Adrenal gland (tissue), 19 donors: ENCODE data around the gene FGD3. TPM values are rescaled to one million over a fixed set of nuclear protein-coding genes. Genes with fewer than 3 reads are reported as not detected.
"Not testable (repeated sequence)": the region's sequence is repeated elsewhere in the genome, so short reads cannot be mapped to it uniquely, and the experiment has no call there.

ENCODE experiments used
- DNase-seq, 7 donors: peaks; one replicate each; pipeline ENCODE4 v3.0.0-alpha.2; 2019 to 2020
- H3K27ac ChIP-seq, 5 donors: fragments of 200-600 bp; sonication (generic) in 4 of 5; 1 replicate in 3 of 5; 2 replicates in 2 of 5; pipeline versions ENCODE4 v1.5.1 to v1.8.0; 2016 to 2020; ENCODE audit warnings: mild to moderate bottlenecking in 1 of 5
- H3K27me3 ChIP-seq: fragments of 200-600 bp; 2 replicates; pipeline ENCODE4 v1.8.0; 2021
- H3K36me3 ChIP-seq, 2 donors: fragments of 200-600 bp; replicated peaks in 1 of 2; 1 replicate in 1 of 2; 2 replicates in 1 of 2; pipeline versions ENCODE4 v1.5.1 to v1.8.0; 2018 to 2022
- H3K4me1 ChIP-seq, 2 donors: fragments of 200-600 bp; replicated peaks in 1 of 2; 1 replicate in 1 of 2; 2 replicates in 1 of 2; pipeline versions ENCODE4 v1.5.1 to v1.8.0; 2018 to 2021
- H3K4me3 ChIP-seq, 4 donors: fragments of 200-600 bp; sonication (generic) in 3 of 4; one replicate each; pipeline ENCODE4 v1.5.1; 2016 to 2018
- H3K9me3 ChIP-seq, 3 donors: fragments of 200-600 bp; sonication (generic) in 1 of 3; replicated peaks in 1 of 3; 1 replicate in 2 of 3; 2 replicates in 1 of 3; pipeline versions ENCODE4 v1.5.1 to v1.8.0; 2016 to 2021
- POLR2A ChIP-seq, 2 donors: fragments of 450-650 bp; IDR thresholded peaks; one replicate each; pipeline ENCODE4 v1.6.1; 2017; ENCODE audit warnings: antibody characterized with exemption in 2 of 2, mild to moderate bottlenecking in 2 of 2, moderate library complexity in 1 of 2
- WGBS, 4 donors: extraction: QIAGEN DNeasy Blood & Tissue Kit in 2 of 4; methylation state at CpG; one replicate each; pipeline versions ENCODE4 v1.1.5 to v1.1.7; 2013 to 2017; 5-methylcytosine and 5-hydroxymethylcytosine counted together
- intact Hi-C, 2 donors: fragments of 100-400 bp; cut with DNase I; formaldehyde crosslinking; loops; one replicate each; pipeline versions ENCODE4 v1.14.1 to v1.15.0; 2022 to 2023
- long read RNA-seq, 10 donors: library from polyadenylated mRNA in 3 of 10; unstranded in 2 of 10; stranded (forward) in 1 of 10; transcript quantifications; one replicate each; pipeline ENCODE4 v2.0.0 and lab custom pipeline, GENCODE V29; 2021 to 2026
- polyA plus RNA-seq, 3 donors: library from polyadenylated mRNA; stranded (reverse); fragments of 200-250 nt in 2 of 3; fragments of 350-450 nt in 1 of 3; fragmentation: Illumina TruSeq in 1 of 3; extraction: RNeasy Lipid Tissue Mini Kit (QIAGEN cat#74804) in 1 of 3; gene quantifications; one replicate each; pipeline ENCODE4 v1.2.3, GENCODE V29; 2013 to 2014
- total RNA-seq, 9 donors: library from RNA; depleted of rRNA in 4 of 9; stranded (reverse); fragments of >200 nt in 4 of 9; fragments of 120-200 nt in 1 of 9; fragmentation: NEBNext Ultra II Directional in 1 of 9; extraction: Animal tissue kit (Norgen Biotek cat#: 25700) in 1 of 9; gene quantifications; one replicate each; pipeline versions ENCODE4 v1.1.0 to v1.2.4, GENCODE V29; 2013 to 2023
- TF ChIP-seq, protein P1 (sequence below), 6 experiments: fragments of 450-650 bp in 4 of 6; fragments of 200-600 bp in 2 of 6; sonication (generic) in 1 of 6; IDR thresholded peaks; 1 replicate in 5 of 6; 2 replicates in 1 of 6; pipeline versions ENCODE4 v1.5.1 to v1.8.0; 2016 to 2021; ENCODE audit warnings: antibody characterized with exemption in 6 of 6, mild to moderate bottlenecking in 2 of 6, moderate library complexity in 1 of 6
- donor health status: healthy with polysubstance abuse.
- donor health status: Bipolar disorder and iron deficiency.
- donor health status: DM: yes; HTN: yes; CAD: no.
- donor health status: DM: no; HTN: no; CAD: no.
- donor health status: DM: no; HTN: no; CAD: no.
- donor health status: DM: yes; HTN: yes; CAD: no.

The FGD3 gene, protein sequence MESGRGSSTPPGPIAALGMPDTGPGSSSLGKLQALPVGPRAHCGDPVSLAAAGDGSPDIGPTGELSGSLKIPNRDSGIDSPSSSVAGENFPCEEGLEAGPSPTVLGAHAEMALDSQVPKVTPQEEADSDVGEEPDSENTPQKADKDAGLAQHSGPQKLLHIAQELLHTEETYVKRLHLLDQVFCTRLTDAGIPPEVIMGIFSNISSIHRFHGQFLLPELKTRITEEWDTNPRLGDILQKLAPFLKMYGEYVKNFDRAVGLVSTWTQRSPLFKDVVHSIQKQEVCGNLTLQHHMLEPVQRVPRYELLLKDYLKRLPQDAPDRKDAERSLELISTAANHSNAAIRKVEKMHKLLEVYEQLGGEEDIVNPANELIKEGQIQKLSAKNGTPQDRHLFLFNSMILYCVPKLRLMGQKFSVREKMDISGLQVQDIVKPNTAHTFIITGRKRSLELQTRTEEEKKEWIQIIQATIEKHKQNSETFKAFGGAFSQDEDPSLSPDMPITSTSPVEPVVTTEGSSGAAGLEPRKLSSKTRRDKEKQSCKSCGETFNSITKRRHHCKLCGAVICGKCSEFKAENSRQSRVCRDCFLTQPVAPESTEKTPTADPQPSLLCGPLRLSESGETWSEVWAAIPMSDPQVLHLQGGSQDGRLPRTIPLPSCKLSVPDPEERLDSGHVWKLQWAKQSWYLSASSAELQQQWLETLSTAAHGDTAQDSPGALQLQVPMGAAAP
- total RNA-seq: 1 to 10 TPM in 8 of 9 donors, under 1 TPM in 1; 0.89 to 7.6 (median 6.7) TPM
- 1 to 10 TPM in 2 of 3 donors, under 1 TPM in 1; 0.92 to 5.6 (median 3.7) TPM for polyA plus RNA-seq
- long read RNA-seq, donor 1: 0 reads
- long read RNA-seq, donor 2: 0 reads
- long read RNA-seq, donor 3: 0 reads
- long read RNA-seq, donor 4, partial matches to known transcripts: 2 of 4 reads
- long read RNA-seq, donor 4, other reads (novel, unspliced or antisense): 0 of 4 reads
- long read RNA-seq, donor 5, partial matches to known transcripts: 4 of 7 reads
- long read RNA-seq, donor 5, other reads (novel, unspliced or antisense): 2 of 7 reads
- long read RNA-seq, donor 6, partial matches to known transcripts: 1 of 3 reads
- long read RNA-seq, donor 6, other reads (novel, unspliced or antisense): 0 of 3 reads
- long read RNA-seq, donor 7: 0 reads
- long read RNA-seq, donor 8: 0 reads
- long read RNA-seq, donor 9: 0 reads
- long read RNA-seq, donor 10: 0 reads

DNA sequence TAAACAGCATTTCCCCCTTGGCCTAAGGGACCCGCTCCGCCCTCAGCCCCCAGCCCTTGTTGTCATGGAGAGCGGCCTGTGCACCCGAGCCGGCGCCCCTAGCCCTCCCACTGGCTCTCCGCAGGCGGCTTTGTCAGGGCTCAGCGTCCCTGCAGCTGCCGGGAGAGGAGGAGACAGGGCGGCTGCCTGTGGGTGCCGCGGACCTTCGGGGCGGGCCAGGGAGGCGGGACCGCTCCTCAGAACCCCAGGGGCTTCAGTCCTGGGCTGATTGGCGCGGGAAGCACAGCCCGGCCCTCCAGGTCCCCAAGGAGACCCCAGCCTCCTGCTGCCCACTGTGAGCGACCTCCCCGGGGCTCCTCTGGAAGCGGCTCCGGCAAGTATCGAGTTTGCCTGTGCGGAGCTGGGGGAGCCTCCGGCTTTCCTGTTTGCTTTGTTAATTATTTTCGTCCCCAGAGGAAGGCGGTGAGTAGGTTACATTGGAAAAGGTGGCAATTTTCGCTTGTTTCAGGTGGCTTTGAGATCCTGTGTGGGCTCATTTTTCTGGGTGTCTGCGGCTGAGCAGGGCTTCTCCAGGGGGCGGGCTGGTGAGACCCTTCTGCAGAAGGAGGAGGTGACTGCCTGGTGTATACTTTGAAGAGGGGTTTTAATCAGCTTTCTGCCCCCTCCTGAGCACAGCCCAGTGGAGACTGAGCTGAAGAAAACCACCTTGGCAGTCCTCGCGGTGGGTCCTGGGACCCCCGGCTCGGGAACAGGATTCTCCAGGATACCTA lies at the start of gene FGD3:
TSS of gene FGD3 (plus strand) at position 256 of the 770 bp plus-strand sequence. CDS start 28,734 bp downstream, outside the sequence.
- no peaks in the 10 kb centered on the region for H3K9me3 ChIP-seq
- peak in 3 of 7 donors; percentile 22 to 45 (median 29) for DNase-seq
- peak within 1 kb of the TSS in 2 of 4 donors; percentile 27 to 63 for H3K4me3 ChIP-seq
- intact Hi-C loops: no loop called here
- TF ChIP-seq, protein P1, sequence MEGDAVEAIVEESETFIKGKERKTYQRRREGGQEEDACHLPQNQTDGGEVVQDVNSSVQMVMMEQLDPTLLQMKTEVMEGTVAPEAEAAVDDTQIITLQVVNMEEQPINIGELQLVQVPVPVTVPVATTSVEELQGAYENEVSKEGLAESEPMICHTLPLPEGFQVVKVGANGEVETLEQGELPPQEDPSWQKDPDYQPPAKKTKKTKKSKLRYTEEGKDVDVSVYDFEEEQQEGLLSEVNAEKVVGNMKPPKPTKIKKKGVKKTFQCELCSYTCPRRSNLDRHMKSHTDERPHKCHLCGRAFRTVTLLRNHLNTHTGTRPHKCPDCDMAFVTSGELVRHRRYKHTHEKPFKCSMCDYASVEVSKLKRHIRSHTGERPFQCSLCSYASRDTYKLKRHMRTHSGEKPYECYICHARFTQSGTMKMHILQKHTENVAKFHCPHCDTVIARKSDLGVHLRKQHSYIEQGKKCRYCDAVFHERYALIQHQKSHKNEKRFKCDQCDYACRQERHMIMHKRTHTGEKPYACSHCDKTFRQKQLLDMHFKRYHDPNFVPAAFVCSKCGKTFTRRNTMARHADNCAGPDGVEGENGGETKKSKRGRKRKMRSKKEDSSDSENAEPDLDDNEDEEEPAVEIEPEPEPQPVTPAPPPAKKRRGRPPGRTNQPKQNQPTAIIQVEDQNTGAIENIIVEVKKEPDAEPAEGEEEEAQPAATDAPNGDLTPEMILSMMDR (IDR thresholded peaks at IDR 0.05): no peak
- TF ChIP-seq POLR2A (IDR thresholded peaks at IDR 0.05): no peak
- WGBS, 4 donors: 7 to 13% (median 8%) methylated on average over 19 to 36 of the region's 36 CpGs
- peaks cover 0 to 6% of the 10 kb centered on the region in 2 donors for H3K4me1 ChIP-seq
- H3K27me3 ChIP-seq: peaks cover 11% of the 10 kb centered on the region
- H3K36me3 ChIP-seq: no peaks in the 10 kb centered on the region
- H3K27ac ChIP-seq: no peak within 1 kb of the TSS

DNA sequence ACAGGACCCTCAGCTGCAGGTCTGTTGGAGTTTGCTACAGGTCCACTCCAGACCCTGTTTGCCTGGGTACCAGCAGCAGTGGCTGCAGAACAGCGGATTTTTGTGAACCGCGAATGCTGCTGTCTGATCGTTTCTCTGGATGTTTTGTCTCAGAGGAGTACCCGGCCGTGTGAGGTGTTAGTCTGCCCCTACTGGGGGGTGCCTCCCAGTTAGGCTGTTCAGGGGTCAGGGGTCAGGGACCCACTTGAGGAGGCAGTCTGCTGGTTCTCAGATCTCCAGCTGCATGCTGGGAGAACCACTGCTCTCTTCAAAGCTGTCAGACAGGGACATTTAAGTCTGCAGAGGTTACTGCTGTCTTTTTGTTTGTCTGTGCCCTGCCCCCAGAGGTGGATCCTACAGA lies 42.2 kb upstream of the FGD3 start:
- H3K9me3 ChIP-seq, H3K36me3 ChIP-seq, intact Hi-C loops, DNase-seq, H3K4me1 ChIP-seq, H3K27me3 ChIP-seq, H3K4me3 ChIP-seq, H3K27ac ChIP-seq: not testable (repeated sequence)
- 62 to 88% (median 73%) methylated on average over 4 to 6 of the region's 6 CpGs for WGBS, 4 donors

DNA sequence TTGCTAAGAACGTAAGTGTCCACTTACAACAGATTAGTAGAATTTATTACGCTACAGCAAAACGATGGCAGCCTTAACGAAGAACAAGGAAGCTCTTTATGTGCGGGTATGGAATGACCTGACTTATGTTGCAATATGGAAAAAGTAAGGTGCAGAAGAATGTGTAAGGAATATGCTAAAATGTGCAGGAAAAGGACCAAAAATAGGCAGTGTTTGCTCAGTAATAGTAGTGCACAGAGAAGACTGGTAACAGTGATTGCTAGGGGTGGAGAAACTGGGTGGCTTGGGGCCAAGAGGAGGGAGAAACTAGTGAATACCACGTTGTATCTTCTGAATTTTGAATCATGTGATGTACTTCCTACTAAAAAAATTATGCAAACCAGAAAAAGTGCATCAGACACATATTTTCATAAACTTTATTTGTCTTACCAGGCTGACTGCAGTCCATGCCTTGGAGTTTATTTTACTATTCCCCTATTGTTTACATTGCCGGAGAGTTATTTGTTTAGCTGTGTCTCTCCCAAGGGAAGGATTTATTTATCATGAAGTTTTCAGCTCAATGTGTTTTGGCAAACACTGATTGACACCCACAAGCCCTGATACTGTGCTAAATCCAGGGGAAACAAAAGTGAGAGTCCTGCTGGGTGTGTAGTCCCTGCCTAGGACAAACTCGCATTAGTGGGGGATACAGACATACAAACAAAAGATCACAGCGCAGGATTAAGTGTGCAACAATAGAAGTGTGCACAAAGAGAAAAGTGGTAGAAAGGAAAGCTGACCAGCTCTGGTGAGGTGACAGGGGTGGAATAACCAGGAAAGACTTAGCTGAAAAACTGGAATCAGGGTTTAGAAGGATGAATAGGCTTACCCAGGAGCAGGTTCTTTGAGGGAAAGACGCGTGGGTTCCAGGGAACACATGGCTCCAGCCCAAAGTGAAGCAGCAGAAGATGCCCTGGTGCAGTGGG lies 35.5 kb upstream of the FGD3 start:
- 57 to 64% (median 59%) methylated on average over 11 of the region's 11 CpGs for WGBS, 4 donors
- intact Hi-C loops: no loop called here
- no peaks in the 10 kb centered on the region for H3K27me3 ChIP-seq

More for the DNA sequence above, 35.5 kb upstream of the FGD3 start:
- TF ChIP-seq, protein P1 (IDR thresholded peaks at IDR 0.05): no peak
- no peak for TF ChIP-seq POLR2A (IDR thresholded peaks at IDR 0.05)
- H3K27ac ChIP-seq: no peak overlapping the region
- peak in 5 of 7 donors; percentile 23 to 45 (median 38) for DNase-seq
- H3K9me3 ChIP-seq: no peaks in the 10 kb centered on the region
- H3K4me3 ChIP-seq: no peak overlapping the region
- H3K36me3 ChIP-seq: no peaks in the 10 kb centered on the region
- no peaks in the 10 kb centered on the region for H3K4me1 ChIP-seq
